DMS79 treated with DMSO at 0.1 percent for 48 hours (cell line): ENCODE results near the gene TENM4.

Experiments used
- DNase-seq: peaks from one replicate; lab custom pipeline; 2025; lab: John Stamatoyannopoulos, UW

The TENM4 gene

DNA sequence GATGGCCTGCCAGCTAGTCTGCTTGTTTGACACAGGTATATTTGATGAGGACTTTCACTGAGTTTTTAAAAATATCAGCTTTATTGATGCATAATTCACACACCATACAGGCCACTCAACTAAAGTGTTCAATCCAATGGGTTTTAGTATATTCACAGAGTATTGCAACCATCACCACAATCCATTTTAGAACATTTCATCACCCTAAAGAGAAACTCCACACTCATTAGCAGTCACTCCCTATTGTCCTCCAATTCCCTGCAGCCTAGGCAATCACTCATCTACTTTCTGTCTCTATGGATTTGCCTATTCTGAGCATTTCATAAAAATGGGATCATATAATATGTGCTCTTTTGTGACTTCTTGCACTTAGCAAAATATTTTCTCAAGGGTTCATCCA, 468.2 kb downstream of the TENM4 start:
- DNase-seq = no peak

DNA sequence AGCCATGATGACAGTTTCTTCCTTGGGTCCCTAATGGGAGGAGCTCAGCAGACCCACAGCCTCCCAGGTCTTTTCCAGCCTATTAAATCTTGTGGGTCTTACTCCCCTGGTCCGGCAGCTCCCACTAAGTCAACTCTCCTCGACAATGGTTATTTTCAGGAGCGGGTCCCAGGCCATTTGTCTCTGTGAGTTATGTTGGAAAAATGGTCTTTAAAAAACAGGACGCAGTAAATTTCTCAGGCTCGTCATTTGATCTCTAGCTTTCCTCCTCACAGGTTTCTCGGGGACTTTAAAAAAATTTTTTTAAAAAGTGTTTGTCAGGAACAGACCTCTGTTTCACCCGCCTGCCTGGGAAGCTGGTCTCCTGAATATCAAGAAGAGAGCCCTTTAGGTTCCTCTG, 468.7 kb downstream of the TENM4 start:
- no peak for DNase-seq

DNA sequence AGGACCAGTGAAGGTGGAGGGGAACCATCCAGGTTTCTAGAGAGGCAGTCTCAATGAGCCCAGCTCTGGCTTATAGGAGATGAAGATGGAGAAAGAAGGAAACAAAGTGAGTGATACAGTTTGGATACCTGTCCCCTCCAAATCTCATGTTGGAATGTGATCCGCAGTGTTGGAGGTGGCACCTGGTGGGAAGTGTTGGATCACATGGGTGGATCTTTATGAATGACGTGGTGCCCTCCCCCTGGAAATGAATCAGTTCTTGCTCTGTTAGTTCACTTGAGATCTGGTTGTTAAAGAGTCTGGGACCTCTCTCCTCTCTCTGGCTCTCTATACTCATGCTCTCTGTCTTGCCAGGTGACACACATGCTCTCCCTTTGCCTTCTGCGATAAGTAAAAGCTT, 473.0 kb downstream of the TENM4 start:
- no peak for DNase-seq

DNA sequence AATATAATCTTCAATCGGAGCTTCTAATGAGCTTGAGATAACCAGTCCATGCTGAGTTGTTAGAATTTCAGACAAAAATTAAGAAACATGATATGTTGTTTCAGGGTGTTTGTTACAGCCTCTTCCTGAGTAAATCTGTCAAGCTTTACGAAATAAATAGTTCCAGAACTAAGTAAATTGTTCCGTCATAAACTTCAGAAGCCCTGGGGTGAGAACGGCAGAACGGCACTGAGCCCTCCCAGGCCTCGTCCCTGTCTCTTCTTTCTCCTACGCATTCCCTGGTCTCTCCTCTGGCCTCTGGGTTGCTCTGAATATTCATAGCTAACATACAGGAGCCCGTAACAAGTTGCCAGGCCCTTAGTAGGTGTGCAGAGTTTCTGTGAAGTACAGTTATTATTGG, 475.4 kb downstream of the TENM4 start:
- no peak for DNase-seq

DNA sequence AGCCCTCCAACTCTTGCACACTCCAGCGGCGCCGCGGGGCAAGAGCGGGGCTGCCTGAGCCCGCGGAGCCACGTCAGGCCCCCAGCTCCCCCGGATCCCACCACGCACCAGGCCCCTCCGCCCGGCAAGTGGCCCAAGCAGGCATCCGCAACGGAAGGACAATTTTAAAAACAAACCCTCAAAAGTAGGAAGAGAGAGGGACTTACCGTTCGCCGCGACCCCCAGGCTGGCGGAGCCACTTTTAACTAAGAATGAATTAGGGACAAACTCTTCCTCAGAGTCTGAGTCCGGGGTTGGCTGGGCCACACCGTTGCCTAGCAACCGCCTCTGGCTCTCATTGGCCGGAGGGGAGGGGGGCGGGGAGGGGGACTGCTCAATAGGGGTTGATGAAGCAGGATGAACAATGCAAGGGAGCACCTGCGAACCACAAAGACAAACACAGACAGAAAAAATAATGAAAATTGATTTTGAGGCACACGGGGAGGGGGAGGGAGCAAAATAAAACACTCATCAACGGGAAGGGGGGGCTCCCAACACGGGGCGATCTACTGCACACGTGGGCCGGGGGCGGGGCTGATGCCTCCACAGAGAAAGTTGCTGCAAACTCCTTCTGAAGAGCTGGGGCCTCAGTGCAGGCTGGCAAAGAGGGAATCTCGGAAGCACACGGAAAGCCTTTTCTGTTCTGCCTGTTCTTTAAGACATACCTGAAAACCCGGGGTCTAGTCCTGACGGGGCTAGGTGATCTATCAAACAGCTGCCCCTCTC, 478.7 kb downstream of the TENM4 start:
- peak; percentile 53 for DNase-seq

DNA sequence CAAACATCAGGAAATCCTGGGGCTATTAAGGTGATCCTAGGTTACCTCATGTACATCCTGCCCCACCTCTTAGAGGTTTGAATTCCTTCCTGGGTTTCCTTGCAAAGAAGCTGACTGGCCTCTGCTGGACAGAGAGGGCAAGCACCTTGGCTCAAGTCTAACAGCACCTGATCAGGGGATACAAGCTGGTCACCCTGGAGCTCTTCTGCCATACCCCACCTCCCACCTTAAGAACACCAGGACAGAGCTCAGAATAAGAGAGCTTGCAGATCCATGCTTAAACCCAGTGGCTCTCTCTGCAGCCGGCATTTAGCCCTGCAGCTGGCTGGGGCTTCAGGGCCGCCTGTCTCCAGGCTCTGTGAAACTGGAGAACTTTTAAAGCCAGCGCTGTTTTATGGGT, 479.6 kb downstream of the TENM4 start:
- peak; percentile 19 for DNase-seq

DNA sequence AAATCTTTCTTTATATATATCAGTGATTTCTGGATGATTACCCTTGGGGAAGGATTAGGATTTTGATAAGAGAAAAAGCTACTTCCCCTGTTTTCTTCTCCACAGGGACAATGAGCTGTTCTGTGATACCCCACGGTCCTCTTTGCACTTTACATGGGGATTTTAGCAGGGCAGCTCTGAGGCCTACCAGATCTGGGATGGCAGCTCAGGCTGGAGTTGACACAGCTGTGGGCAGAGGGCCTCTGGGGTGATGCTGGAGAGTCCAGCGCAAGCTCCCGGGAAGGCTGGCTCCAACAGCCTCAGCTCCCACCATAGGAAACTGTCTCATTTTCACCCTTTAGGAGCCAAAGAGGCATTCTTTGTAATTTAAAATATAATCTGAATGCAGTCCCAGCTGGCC, 482.4 kb downstream of the TENM4 start:
- DNase-seq = no peak

DNA sequence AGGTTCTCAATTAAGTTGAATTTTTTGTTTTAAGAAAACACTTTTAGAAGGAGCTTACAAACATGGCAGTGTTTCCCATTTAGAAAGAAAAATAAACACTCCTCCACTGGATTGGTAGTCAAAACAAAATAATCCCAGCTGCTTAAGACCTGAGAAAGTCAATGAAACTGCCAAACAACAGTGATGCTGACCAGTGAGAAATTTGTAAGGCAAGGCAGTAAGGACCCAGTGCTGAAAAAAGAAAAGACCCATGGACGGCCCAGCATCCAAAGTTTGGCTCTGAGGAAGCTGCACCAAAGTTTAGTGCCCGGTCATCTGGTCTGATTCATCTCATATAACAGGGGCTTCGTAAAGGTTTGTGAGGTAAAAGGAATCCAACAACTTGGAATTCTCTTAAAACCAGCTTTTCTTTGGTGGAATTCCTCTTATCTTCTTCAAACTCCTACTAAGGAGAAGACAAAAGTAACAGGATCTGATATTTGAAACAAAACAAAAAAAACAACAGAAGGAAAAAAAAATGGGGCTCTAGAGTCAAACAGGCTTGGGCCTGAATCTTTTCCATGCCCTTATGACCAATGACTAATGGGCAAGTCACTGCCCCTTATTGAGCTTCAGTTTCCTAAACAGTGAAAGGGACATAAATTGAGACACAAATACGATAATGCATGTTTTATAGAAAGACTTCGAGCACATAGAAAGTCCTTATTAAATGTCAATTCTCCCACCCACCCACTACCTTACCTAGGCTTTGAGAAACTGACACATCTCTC, 483.2 kb downstream of the TENM4 start:
- DNase-seq = no peak

DNA sequence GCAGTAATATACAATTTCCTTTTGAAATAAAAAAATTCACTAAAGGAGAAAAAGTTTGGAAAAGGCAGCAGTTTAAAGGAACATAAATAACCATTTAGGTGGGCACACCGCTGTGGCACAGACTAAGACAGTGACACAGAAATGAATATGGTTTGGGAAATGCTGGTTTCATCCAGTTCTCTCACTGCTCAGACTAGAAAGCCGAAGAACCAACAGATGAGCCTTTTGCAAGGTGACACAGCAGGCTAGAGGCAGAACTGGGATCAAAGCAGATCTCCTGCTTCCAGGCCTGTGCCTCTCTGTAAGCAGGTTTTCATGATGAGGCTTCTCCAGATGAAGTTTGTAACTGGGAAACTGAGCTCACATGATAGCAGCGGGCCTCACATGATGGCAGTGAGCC, 486.1 kb downstream of the TENM4 start:
- no peak for DNase-seq

DNA sequence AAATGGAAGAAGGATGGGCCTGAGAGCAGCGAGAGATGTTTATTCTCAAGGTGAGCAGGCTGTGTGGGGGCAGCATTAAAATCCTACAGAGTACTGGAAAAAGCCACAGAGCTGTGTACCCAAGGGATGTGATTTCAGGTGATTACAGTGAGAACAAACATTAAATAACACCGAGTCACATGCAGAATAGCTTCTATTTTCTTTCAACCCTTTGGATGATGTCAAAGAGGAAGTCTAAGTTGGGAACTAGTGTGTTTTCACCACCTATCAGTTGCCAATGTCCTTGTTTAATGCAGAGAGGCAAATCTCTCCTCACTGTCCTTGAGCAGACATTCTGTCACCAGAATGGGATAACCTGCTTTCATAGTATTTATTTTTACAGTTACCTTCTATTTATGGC, 486.6 kb downstream of the TENM4 start:
- no peak for DNase-seq

DNA sequence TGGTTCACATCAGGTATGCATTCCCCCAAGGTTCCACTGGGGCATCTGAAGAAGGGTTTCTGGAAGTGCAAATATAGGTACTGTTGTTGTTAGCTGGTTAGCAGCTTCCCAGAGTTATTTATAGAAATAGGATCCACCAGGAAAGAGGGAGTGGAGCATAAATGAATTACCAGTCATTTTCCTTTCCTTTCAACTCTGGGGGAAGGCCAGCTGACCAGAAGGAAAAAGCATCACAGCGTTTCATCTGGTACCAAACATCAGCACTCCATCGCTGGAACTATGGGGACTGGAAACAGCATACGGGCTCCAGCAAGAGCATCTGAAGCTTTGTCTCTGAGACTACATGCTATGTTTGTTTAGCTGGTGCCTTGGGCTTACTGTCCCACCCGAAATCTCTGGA, 487.9 kb downstream of the TENM4 start:
- no peak for DNase-seq

DNA sequence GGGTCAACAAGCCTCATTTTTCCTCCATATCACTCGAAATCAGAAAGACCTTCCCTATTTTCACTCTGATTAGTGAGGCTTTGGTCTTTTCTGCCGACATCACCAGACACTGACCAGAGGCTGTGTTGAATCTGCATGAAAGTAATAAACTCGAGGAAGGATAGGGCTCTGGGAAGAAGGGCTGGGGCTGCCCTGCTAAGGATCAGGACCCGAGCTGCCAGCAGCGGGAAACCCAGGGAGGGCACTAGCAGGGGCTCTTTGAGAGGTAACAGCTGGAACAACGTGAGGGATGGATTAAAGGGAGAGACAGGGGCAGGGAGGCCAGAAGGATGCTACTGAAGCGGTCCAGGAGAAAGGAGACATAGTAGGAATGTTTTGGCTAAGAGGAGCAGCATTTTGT, 488.7 kb downstream of the TENM4 start:
- DNase-seq = no peak

DNA sequence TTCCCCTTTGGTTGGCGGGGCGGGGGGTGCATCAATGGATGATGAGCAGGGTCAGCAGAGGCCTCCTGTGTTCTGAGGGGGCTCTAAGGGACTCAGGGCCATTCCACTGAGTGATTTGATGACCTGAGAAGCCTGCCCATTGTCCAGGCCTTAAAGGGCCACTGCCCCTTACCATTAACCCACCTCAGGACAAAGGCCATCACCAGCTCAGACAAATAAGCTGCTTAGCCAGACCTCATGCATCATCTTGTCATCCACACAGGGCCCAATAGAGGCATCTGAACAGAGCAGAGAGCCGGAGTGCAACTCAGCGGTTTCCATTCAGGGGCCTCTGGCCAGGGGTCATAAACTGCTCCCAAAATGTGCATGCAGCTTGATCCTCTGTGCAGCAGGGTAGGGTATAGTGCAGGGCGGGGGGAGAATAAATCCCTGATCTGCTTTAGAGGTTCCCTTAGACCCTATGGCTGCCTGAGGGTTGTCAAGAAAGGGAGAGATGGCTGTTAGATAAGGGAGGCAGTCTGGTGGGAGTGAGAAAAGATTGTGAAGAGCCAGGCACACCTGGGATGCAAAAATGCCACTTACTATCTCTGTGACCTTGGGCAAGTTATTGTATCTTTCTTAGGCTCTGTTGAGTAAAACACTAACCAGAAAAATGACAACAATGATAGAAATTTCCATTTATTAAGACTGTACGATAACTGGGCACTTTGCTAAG, 490.7 kb downstream of the TENM4 start:
- no peak for DNase-seq

DNA sequence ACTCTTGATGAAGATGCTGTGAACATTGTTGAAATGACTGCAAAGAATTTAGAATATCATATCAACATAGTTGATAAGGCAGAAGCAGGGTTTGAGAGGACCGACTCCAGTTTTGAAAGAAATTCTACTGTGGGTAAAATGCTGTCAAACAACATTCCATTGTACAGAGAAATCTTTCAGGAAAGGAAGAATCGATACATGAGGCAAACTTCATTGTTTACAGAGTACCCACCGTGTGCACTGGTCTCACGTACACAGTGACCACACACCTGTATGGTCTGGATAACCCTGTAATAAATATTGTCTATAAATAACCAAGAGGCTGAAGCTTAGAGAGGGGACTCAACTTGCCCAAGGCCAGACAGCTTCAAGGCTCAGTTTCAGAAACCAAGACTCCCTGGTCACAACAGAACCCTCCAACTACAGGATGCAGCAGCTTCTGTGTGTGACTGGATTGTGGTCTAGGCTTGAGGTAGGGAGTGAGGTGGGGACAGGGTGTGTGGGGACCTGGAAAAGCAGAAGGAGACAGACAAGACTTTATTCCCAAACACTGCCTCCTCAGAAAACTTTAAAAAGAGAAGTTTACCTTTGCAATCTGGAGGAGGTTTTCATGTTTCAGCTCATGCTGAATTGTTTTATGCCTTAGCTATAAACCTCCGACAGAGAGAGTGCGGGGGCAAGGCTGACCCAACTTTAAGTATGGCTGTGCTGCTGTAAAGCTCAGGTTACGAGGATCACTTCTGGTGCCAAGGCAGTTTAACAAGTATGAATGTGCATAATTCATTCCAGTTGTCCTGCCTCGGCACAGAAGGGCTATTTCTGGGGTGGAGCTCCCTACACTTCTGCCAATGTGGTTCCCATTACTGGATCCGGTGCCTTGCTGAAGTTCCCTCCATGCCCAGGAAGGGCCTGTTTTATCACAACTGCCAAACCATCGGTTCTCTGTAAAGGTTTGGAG, 493.6 kb downstream of the TENM4 start:
- no peak for DNase-seq

DNA sequence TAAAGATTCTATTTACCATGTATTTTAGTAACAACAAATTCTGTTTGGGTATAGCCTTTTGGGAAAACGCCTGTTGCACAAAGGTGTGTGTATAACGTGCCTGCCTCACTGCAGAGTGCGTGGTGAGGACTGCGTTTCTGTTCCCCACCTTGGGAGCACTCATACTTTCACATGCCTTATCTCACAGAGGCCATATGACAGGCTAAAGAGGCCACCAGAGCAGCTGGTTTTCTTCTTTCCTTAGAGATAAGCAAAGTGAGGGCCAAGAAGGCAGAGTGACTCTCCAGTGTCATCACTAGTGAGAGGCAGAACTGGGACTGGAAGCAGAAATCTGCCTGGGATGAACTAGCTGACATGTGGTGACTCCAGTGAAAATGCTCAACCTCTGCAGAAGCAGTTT, 497.0 kb downstream of the TENM4 start:
- no peak for DNase-seq

DNA sequence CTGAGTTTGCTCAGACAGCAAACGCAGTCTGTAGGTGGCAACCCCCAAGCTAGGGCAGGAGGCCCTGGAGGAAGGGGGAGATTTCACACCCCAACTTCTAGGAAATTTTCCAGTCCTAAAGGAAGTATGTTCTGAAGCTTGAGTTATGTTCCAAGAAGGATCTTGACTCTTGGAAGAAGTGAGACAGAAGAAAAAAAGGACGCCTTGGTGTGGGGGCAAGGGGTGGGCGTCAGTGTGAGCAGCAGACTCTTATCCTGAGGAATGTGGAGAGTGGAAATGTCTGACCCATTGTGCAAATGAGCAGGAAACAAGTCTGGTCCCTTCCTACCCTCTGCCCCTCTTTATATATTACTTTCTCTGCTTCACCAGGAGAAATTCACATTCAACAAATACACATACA, 497.7 kb downstream of the TENM4 start:
- no peak for DNase-seq

DNA sequence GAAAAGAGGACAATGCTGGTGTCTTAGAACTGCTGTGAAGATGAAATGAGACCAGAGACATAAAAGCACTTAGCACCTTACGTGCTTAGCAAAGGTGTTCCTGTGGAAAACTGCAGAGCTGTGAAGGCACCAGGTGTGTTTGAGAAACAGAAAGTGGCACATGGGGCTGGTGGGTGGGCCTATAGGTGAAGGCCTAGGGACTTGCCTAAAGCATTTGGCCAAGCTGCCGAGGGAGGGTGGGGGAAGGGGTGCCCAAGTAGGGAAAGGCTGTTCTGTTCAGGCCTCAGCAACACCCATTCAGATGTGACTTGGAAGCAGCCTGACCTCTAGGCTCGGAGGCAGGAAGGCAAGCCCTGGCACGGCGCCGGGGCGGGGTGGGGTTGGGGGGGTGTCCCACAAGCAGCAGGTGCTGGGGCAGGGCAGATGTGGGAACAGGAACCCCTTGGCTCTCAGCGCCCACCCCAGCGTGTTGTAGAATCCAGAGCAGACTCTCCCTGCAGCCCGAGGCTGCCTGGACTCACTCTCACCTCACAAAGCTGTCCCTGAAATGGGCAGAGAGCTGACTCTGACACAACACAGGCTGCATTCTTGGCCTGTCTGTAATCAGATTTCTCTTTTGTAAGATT, 499.5 kb downstream of the TENM4 start:
- peak; percentile 30 for DNase-seq

DNA sequence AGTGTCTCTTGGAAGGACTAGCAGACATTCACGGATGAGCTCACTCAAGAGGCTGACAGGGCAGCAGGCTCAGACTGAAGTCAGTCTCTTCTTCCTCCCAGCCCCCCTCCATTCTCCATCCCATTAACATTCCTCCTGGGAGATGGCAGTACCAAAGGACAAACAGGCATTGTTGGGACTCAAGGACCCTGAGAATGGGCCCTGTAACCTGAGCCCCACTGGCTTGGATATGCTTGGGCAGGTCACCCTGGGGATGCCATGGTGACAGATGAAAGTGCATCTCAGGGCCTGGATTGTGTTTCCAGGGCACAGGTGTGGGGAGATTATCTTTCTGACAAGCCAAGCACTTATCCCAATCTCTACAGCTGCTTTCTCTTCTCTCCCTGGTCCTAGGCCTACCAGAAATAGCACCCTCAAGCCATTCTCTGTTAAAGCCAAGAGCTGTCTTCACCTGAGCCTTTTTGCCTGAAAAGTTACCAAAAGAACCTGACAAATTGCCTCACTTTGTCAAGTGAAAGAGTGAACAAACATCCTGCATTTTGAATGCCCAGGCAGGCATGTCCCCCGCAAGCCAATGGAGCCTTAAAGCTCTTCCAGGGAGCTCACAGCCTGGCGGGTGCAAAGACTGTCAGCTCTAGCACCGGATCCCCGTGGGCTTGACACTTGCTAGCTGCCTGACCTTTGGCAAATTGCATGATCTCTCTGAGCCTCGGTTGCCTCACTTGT, 500.2 kb downstream of the TENM4 start:
- DNase-seq = peak; percentile 80

DNA sequence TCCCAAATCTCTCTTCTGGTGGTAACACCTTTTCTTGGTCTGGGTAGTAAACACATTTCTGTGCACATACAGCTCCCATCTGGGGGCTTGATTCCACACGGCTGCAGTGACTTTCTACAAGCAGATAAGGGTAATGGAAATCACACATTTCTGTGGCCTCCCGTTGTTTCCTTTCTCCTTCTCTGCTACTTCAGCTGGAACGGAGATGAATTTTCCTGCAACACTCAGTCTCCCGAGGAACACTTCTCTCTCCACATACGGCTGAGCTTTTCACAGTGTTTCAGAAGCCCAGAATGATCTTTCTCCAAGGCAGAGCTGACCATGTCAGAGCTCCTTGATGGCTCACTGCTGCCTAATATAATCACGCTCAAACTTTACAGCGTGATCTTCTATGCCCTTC, 501.9 kb downstream of the TENM4 start:
- DNase-seq = peak; percentile 51

DNA sequence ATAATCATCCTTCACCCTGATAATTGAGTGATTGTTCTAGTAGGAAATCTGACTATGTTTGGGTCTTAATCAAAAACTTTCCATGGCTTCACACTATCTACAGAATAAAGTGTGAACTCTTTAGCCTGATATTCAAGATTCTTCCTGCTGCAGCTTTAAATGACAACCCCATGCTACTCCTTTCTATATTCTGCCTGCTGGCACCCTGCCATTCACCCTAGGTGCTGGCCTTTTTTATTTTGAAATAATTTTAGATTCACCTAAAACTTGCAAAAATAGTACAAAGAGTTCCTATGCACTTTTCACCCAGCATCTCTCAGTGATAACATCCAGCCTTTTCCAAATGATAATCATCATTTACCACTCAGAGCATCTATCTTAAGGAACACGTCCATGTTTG, 502.8 kb downstream of the TENM4 start:
- no peak for DNase-seq
